Suprapubic skin (tissue), 4 donors: ENCODE results near the gene ELOVL4. TPM values are rescaled to one million over a fixed set of nuclear protein-coding genes. Genes with fewer than 3 reads are reported as not detected.
A peak's percentile ranks its signal among the peaks of the same experiment; 100 is the strongest.

Experiments
- DNase-seq, 2 donors: peaks; one replicate each; pipeline ENCODE4 v3.0.0-alpha.2; 2019; ENCODE audit warnings: low spot score in 2 of 2
- H3K27ac ChIP-seq: fragments of 200-600 bp; sonication (generic); one replicate; pipeline ENCODE4 v1.5.1; 2019
- H3K27me3 ChIP-seq: fragments of 200-600 bp; sonication (generic); one replicate; pipeline ENCODE4 v1.5.1; 2019
- H3K36me3 ChIP-seq: fragments of 200-600 bp; sonication (generic); one replicate; pipeline ENCODE4 v1.5.1; 2019
- H3K4me1 ChIP-seq: fragments of 200-600 bp; sonication (generic); one replicate; pipeline ENCODE4 v1.5.1; 2019
- H3K4me3 ChIP-seq: fragments of 200-600 bp; sonication (generic); one replicate; pipeline ENCODE4 v1.5.1; 2019; ENCODE audit warnings: mild to moderate bottlenecking
- H3K9me3 ChIP-seq: fragments of 200-600 bp; sonication (generic); one replicate; pipeline ENCODE4 v1.5.1; 2019
- CTCF ChIP-seq, 2 donors: fragments of 200-600 bp in 1 of 2; fragments of 450-650 bp in 1 of 2; sonication (generic) in 1 of 2; IDR thresholded peaks; one replicate each; pipeline ENCODE4 v1.5.1; 2016 to 2019; ENCODE audit warnings: antibody characterized with exemption in 2 of 2, mild to moderate bottlenecking in 1 of 2, moderate library complexity in 1 of 2
- EP300 ChIP-seq: sonication (generic); formaldehyde crosslinking; IDR thresholded peaks from one replicate; pipeline ENCODE4 v1.6.1; 2017; ENCODE audit warnings: antibody characterized with exemption
- POLR2A ChIP-seq, 2 donors: fragments of 450-650 bp; IDR thresholded peaks; one replicate each; pipeline ENCODE4 v1.6.1; 2017; ENCODE audit warnings: antibody characterized with exemption in 2 of 2, mild to moderate bottlenecking in 2 of 2, moderate library complexity in 2 of 2
- POLR2AphosphoS5 ChIP-seq, 3 donors: sonication (generic); formaldehyde crosslinking; IDR thresholded peaks; one replicate each; pipeline ENCODE4 v1.6.1; 2017; ENCODE audit warnings: antibody characterized with exemption in 3 of 3
- WGBS: methylation state at CpG from one replicate; pipeline ENCODE4 v1.1.5; 2018; 5-methylcytosine and 5-hydroxymethylcytosine counted together
- total RNA-seq, 4 donors: library from RNA; depleted of rRNA; stranded (reverse); fragments of >200 nt; gene quantifications; one replicate each; pipeline ENCODE4 v1.1.0, GENCODE V29; 2016

Gene ELOVL4
- total RNA-seq, 4 donors from 2014 or later: 8.7 to 111 (median 49.8) TPM

GRCh38 chr6:79896075-79896449 lies 51.3 kb downstream of the ELOVL4 start:
- DNase-seq: no peak
- TF ChIP-seq EP300 (no peak), POLR2A (IDR thresholded peaks at IDR 0.05) (no peak), CTCF (IDR thresholded peaks at IDR 0.05) (no peak), POLR2AphosphoS5 (IDR thresholded peaks at IDR 0.05) (no peak)
- H3K4me3 ChIP-seq: no peak overlapping the region
- peak overlapping the region; percentile 47 for H3K27ac ChIP-seq
- WGBS: 82% methylated on average over 5 of the region's 5 CpGs
- no peaks in the 10 kb centered on the region for H3K27me3 ChIP-seq
- peaks cover 11% of the 10 kb centered on the region for H3K4me1 ChIP-seq
- H3K9me3 ChIP-seq: no peaks in the 10 kb centered on the region
- no peaks in the 10 kb centered on the region for H3K36me3 ChIP-seq

GRCh38 chr6:79895382-79896074 lies 51.8 kb downstream of the ELOVL4 start:
- H3K27ac ChIP-seq: peak overlapping the region; percentile 47
- no peak for DNase-seq
- no peak overlapping the region for H3K4me3 ChIP-seq

GRCh38 chr6:79894939-79895338 lies 52.4 kb downstream of the ELOVL4 start:
- no peak for TF ChIP-seq POLR2AphosphoS5 (IDR thresholded peaks at IDR 0.05)
- TF ChIP-seq POLR2A (IDR thresholded peaks at IDR 0.05): no peak
- no peak for TF ChIP-seq EP300
- no peak for TF ChIP-seq CTCF (IDR thresholded peaks at IDR 0.05)
- Histone ChIP-seq H3K4me3 (no peak overlapping the region), H3K27me3 (no peaks in the 10 kb centered on the region), H3K27ac (no peak overlapping the region), H3K4me1 (peaks cover 11% of the 10 kb centered on the region), H3K9me3 (no peaks in the 10 kb centered on the region), H3K36me3 (no peaks in the 10 kb centered on the region)
- WGBS: 24% methylated on average over 1 of the region's 1 CpG
- DNase-seq: no peak

More at GRCh38 chr6:79895382-79896074, 51.8 kb downstream of the ELOVL4 start:
- no peak for TF ChIP-seq POLR2A (IDR thresholded peaks at IDR 0.05)
- TF ChIP-seq POLR2AphosphoS5 (IDR thresholded peaks at IDR 0.05): no peak
- no peak for TF ChIP-seq CTCF (IDR thresholded peaks at IDR 0.05)
- Histone ChIP-seq H3K27me3 (no peaks in the 10 kb centered on the region), H3K4me1 (peaks cover 11% of the 10 kb centered on the region), H3K36me3 (no peaks in the 10 kb centered on the region), H3K9me3 (no peaks in the 10 kb centered on the region)

GRCh38 chr6:79888587-79888986 lies 58.8 kb downstream of the ELOVL4 start:
- H3K4me3 ChIP-seq: no peak overlapping the region
- 66% methylated on average over 2 of the region's 3 CpGs for WGBS
- no peaks in the 10 kb centered on the region for H3K27me3 ChIP-seq
- TF ChIP-seq CTCF (IDR thresholded peaks at IDR 0.05): no peak
- no peak for TF ChIP-seq POLR2AphosphoS5 (IDR thresholded peaks at IDR 0.05)
- TF ChIP-seq POLR2A (IDR thresholded peaks at IDR 0.05): no peak
- TF ChIP-seq EP300: no peak
- DNase-seq: no peak
- H3K36me3 ChIP-seq: no peaks in the 10 kb centered on the region
- no peaks in the 10 kb centered on the region for H3K4me1 ChIP-seq
- H3K9me3 ChIP-seq: no peaks in the 10 kb centered on the region
- no peak overlapping the region for H3K27ac ChIP-seq

- Histone ChIP-seq H3K4me3 (no peak overlapping the region), H3K4me1 (no peaks in the 10 kb centered on the region), H3K27ac (no peak overlapping the region), H3K27me3 (no peaks in the 10 kb centered on the region), H3K9me3 (no peaks in the 10 kb centered on the region), H3K36me3 (no peaks in the 10 kb centered on the region)
- WGBS: 85% methylated on average over 6 of the region's 6 CpGs
- TF ChIP-seq POLR2AphosphoS5 (IDR thresholded peaks at IDR 0.05) (no peak), POLR2A (IDR thresholded peaks at IDR 0.05) (no peak)
- no peak for DNase-seq
Measured at GRCh38 chr6:79878142-79878748, 69.1 kb downstream of the ELOVL4 start.
